ENCODE measurements around the gene USF1.

USF1 gene

DNA sequence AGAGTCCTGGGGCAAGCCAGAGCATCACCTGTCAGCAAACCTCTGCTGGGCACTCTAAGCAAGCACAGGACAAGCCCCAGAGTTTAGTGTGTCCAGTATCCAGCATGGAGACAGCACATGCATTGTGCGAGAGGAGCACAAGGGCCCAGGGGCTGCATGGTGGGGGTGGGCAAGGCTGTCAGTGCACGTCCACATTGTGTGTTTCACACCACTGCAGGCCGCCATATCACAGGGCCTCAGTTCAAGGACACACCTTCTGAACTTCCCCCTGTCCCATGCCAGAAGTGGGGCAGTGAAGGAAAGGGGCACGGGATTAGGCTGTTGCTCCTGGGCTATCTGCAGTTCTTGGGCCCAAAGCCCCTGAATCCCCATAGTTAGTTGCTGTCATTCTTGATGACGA lies 6.2 kb downstream of the USF1 start:
- TF ChIP-seq, protein P1, sequence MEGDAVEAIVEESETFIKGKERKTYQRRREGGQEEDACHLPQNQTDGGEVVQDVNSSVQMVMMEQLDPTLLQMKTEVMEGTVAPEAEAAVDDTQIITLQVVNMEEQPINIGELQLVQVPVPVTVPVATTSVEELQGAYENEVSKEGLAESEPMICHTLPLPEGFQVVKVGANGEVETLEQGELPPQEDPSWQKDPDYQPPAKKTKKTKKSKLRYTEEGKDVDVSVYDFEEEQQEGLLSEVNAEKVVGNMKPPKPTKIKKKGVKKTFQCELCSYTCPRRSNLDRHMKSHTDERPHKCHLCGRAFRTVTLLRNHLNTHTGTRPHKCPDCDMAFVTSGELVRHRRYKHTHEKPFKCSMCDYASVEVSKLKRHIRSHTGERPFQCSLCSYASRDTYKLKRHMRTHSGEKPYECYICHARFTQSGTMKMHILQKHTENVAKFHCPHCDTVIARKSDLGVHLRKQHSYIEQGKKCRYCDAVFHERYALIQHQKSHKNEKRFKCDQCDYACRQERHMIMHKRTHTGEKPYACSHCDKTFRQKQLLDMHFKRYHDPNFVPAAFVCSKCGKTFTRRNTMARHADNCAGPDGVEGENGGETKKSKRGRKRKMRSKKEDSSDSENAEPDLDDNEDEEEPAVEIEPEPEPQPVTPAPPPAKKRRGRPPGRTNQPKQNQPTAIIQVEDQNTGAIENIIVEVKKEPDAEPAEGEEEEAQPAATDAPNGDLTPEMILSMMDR (IDR thresholded peaks at IDR 0.05; ENCODE audit: low read depth, low read length, missing control alignments) = no peak
- in situ Hi-C loops (cut with HindIII; ENCODE audit: low sequenced_read_pairs) = no loop called here
- H3K4me3 ChIP-seq (ENCODE audit: low read depth, low read length) = no peak overlapping the region
- DNase-seq (ENCODE audit: low read depth) = no peak

DNA sequence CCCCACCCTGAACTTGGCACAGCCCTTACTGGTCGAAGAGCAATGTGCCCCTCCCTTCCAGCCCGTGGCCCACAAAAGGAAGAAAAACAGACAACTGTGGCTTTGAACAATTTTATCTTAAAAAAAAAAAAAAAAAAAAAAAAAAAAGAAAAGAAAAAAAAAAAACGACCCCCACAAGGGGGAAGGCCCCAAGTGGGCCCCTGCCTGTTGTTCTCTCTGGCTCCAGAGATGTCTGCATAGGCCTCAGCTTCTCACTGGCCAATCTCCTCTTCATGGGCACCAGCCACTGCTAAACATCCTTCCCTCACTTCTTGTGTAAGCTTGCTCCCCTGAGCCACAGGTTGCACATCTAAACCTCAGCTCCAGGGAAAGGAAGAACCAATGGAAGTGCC lies 6.6 kb downstream of the USF1 start:
- TF ChIP-seq, protein P1 (IDR thresholded peaks at IDR 0.05; ENCODE audit: low read depth, low read length, missing control alignments) = no peak
- no peak for DNase-seq (ENCODE audit: low read depth)
- in situ Hi-C loops (cut with HindIII; ENCODE audit: low sequenced_read_pairs) = no loop called here
- no peak overlapping the region for H3K4me3 ChIP-seq (ENCODE audit: low read depth, low read length)

DNA sequence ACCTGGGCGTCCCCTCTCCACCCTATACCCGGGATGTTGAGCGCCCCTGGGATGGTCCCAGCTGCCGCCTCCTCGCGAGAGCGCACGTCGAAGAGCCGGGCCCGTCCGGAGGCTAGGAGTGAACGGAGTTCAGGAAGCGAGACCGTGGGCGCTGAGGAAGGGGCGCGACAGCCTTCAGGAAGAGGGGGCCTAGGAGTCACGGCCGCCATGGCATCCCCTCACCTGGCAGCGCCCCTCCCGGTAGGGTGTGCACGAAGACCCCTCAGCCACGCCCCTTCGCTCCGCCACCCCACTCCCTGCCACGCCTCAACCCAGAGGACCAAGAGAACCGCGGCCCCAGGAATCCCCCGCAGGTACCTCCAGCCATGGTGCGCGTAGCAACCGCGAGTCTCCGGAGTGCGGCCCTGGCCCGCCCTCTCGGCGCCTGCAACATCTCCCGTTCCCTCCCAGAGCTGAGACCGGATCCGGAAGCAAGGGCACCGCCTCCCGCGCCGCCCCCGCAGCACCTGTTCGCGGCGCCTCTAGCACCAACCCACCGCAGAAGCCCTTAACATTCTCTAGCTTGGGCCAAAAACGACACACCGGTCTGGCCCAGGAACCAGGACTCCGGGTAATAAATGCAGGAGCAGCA lies 7.1 kb downstream of the USF1 start, which contains the start of gene TSTD1:
Gene TSTD1 (minus strand): TSS at position 442 of the 631 bp plus-strand sequence. CDS start 75 bp downstream, at position 367.
- no peak for DNase-seq (ENCODE audit: low read depth)
- H3K4me3 ChIP-seq (ENCODE audit: low read depth, low read length) = peak within 1 kb of the TSS; percentile 26
- TF ChIP-seq, protein P1 (IDR thresholded peaks at IDR 0.05; ENCODE audit: low read depth, low read length, missing control alignments) = no peak
- in situ Hi-C loops (cut with HindIII; ENCODE audit: low sequenced_read_pairs) = no loop called here

DNA sequence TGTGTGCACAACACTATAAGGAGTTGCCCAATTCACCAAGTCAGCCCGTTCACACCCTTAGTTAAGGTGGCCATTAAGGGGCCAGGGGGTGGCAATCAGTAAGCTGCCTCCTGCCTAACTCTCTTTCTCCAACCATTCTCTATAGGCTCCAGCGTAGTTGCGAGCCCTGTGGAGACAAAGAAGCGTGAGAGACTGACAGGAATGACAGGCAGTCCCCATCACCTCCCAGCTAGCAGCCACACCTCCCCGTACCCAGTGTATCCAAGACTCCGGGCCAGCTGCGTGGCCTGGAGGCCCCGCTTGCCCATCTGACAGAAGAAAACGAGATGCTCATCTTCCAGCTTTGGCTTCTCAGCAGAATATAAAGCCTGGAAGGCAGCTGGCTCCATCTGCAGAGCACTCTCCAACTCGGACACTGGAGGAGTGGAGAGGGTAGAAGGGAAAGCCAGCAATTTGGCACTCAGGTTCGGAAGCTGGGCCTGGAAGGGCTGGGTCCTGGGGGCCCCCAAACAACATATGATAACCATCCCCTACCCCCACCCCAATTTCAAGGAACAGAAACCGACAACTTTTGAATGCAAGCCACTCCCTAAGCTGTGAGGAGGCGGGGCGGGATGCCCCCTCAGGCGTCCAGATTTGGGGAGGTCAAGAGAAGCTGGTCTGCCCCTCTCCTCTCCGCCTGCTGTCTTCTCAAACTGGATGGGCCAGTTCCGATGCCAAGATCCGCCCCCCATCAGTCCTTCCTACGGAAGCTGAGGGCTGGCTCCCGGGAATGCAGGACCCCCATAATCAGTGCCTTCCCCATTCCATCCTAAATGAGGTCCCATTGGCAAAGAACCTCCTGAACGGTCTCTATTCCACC lies 7.9 kb downstream of the USF1 start:
- in situ Hi-C loops (cut with HindIII; ENCODE audit: low sequenced_read_pairs) = no loop called here
- TF ChIP-seq, protein P1 (IDR thresholded peaks at IDR 0.05; ENCODE audit: low read depth, low read length, missing control alignments) = no peak
- peak overlapping the region; percentile 26 for H3K4me3 ChIP-seq (ENCODE audit: low read depth, low read length)
- DNase-seq (ENCODE audit: low read depth) = no peak

DNA sequence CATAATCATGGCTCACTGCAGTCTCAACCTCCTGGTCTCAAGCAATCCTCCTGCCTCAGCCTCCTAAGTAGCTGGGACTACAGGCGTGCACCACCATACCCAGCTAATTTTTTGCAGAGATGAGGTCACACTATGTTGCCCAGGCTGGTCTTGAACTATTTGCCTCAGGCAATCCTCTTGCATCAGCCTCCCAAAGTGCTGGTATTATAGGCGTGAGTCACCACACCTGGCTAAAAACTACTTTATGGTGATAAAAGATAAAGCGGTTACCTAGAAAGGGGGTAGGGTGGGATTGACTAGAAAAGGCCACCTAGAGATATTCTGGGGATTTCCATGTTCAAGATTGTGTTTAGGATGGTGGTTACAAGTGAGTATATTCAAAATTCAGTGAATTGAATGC lies 12.0 kb downstream of the USF1 start:
- in situ Hi-C loops (cut with HindIII; ENCODE audit: low sequenced_read_pairs) = no loop called here
- no peak overlapping the region for H3K4me3 ChIP-seq (ENCODE audit: low read depth, low read length)
- no peak for DNase-seq (ENCODE audit: low read depth)
- TF ChIP-seq, protein P1 (IDR thresholded peaks at IDR 0.05; ENCODE audit: low read depth, low read length, missing control alignments) = no peak

DNA sequence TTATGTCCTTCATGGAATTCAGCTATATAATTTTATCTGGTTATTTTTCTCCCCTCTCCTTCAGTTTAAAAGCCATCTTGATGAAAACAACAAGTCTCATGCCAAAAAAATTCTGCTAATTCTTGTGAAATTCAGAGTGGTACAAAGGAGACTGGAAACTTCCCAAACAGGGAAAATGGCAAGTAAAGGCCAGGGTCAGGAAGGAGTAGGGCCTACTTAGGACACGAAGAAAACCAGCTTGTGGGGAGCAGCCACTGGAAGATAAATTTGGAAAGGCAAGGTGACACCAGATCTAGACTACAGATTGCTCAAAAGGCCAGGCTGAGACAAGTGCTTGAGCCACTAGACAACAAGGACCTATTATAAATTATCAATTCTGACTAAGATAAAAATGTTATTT lies 13.4 kb downstream of the USF1 start:
- TF ChIP-seq, protein P1 (IDR thresholded peaks at IDR 0.05; ENCODE audit: low read depth, low read length, missing control alignments) = no peak
- in situ Hi-C loops (cut with HindIII; ENCODE audit: low sequenced_read_pairs) = no loop called here
- no peak for DNase-seq (ENCODE audit: low read depth)
- H3K4me3 ChIP-seq (ENCODE audit: low read depth, low read length) = no peak overlapping the region
